Activated effector memory CD4-positive, alpha-beta T cell treated with anti-CD3 and anti-CD28 coated beads, Interleukin-2, amount 50 U/mL, for 16 hours (primary cell): ENCODE data around the gene PAF1.

Experiments
- DNase-seq: peaks from one replicate; pipeline ENCODE4 v3.0.0-alpha.2; 2020

Gene PAF1

DNA sequence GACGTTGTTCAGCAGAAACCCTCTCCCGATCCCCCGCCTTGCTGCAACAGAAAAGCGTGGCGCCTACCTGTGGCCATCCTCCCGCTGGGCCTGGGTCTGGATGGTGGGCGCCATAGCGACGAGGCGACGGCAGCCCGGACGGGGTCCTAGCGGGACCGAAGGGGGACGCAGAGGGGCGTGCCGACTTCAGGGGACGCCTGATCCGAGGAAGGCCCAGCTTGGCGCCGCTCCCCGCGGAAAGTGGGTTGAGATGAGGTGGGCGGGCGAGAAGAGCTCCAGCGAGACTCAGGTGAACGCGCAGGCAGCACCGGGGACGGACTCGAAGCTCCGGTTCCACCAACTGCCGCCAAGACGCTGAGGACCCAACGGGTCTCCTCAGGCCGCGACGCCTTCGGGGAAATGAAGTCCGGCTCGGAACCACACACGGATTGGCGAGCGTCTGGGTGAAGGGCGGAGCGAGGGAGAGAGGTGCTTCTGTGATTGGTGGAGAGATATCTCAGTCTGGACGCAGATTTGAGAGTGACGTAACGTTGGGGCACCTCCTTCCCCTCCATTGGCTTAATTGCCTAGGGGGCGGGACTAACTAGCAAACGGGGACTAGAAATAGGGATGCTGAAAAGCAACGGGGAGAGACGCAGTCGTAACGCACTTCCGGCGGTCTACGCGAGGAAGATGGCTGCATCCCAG, at the start of gene PAF1, which contains the start of gene MED29:
Gene PAF1, minus strand, starts transcription at position 356 of the 687 bp plus-strand sequence. Its CDS starts 242 bp downstream, at position 114.
Gene MED29, plus strand, starts transcription at position 628 of the 687 bp plus-strand sequence. Its CDS starts 45 bp downstream, at position 673.
- DNase-seq: peak; percentile 98

DNA sequence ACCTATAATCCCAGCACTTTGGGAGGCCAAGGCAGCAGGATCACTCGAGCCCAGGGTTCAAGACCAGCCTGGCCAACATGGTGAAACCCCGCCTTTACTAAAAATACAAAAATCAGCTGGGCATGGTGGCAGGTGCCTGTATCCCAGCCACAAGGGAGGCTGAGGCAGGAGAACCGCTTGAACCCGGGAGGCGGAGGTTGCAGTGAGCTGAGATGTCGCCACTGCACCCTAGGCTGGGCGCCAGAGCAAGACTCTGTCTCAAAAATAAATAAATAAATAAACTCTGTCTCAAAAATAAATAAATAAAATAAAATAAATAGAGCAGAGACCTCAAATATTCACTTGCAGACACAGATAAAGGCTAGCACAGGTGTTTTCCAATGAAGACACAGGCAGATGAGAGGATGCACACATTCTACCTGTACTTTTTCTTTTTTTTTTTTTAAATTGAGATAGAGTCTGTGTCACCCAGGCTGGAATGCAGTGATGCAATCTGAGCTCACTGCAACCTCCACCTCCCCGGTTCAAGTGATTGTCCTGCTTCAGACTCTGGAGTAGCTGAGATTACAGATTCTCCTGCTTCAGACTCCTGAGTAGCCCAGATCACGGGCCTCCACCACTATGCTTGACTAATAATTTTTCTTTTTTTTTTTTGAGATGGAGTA, 47.5 kb upstream of the PAF1 start:
- DNase-seq: no peak

GRCh38 chr19:39436350-39436716, 45.4 kb upstream of the PAF1 start:
- DNase-seq: no peak

DNA sequence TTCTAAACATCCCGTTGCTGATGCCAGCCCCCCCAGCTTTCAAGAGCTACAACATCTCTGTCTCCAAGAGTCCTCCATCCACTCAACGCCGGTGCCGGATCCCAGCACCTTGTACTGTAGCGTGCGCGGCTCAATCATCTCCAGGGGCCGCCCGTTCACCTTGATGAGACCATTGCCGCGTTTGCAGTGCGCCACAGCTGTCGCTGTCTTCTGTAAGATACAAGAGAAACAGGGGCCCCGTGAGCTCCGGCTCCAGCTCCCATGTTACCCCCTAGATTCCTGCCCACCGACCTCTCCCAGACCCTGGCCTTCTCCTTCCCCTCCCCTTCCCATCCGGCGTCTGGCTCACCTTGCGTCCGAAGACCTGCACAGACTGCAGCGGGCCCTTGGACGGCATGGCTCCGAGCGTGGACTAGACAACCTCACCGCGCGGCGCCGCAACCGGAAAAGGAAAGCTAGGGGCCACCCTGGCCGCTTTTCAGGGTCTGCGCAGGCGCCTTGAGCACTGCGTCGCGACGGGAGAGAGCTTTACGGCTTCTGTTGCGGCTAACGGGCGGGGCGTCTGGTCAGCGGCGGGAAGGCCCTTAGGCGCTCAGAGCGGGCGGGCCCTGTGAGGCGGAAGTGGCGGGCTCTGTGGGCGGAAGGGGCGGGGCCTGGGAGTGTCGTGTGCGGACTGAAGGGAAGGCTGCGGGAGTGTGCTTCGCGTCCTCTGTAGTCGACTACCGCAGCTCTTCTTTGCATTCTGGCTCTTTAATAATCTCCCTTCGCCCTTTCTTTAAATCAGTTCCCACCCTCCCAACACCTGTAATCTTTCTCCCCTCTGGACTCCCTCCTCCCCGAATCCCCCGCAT, 44.8 kb upstream of the PAF1 start, which contains the start of gene RPS16:
Gene RPS16, minus strand, starts transcription at position 451 of the 851 bp plus-strand sequence. Its CDS starts 54 bp downstream, at position 397.
- peak; percentile 100 for DNase-seq

DNA sequence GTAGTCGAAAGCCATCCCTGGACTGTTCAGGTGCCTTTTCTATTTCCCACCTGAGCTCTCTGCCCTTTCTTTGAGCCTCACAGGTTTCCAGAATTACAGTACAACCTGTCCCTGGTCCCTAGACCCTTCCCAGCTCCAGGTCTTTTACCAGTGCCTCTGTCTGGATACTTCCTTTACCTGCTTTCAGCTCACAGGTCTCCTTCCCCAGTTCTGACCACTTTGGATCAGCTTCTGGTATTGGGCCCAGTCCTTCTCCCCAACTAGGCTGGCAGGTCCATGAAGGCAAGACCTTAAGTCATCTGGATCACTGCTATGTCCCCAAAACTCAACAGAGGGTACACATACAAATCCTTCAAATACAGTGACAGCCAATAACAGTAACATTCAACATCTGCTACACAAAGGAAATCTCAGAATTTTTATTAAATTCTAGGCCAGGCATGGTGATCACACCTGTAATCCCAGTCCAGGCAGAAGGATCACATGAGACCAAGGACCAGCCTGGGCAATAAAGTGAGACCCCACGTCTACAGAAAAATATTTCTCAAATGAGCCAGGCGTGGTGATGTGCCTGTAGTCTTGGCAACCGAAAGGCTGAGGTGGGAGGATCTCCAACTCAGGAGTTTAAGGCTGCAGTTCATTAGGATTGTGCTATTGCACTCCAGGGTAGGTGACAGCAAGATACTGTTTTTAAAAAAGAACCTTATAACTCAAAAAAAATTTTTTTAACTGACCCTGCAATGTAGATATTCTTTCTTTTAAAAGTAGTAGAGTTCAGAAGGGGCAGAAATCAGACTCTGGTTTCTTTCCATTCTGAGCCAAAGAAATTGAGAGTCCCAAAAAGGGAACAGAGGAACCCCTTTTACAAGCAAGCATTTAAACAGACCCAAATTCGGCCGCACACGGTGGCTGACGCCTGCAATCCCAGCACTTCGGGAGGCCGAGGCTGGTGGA, 43.5 kb upstream of the PAF1 start:
- no peak for DNase-seq

DNA sequence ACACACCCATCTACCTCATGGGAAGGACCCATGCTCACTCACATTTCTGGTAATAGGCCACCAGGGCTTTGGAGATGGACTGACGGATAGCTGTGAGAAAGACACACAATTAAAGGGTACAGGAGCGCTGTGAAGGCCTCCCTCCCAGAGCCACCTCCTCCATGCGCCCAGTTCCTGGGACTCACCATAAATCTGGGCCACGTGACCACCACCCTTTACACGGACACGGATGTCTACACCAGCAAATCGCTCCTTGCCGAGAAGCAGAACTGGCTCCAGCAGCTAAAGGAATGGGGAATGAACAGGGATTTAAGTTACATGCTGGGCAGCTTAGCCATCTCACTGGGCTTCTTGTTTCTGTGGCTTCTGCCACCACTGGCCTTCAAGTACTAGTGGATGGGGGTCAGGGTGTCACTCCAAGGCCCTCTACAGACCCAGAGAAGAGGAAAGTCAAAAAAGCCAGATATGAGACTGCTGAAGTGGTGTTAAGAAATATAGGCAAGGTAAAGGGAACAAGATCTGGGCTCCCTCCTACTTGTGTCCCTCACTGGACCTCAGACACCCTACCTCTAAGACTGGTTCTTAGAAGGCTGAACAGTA, 42.7 kb upstream of the PAF1 start:
- no peak for DNase-seq

DNA sequence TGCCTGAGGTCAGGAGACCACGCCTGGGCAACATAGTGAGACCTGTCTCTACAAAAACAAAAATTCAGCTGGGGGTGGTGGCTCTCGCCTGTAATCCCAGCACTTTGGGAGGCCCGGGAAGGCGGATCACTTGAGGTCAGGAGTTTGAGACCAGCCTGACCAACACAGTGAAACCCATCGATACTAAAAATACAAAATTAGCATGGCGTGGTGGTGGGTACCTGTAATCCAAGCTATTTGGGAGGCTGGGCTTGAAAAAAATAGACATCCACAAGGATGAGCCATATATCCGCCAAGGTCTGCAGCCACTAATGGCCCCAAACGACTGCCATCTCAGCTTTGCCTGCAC, 41.7 kb upstream of the PAF1 start:
- DNase-seq: no peak

DNA sequence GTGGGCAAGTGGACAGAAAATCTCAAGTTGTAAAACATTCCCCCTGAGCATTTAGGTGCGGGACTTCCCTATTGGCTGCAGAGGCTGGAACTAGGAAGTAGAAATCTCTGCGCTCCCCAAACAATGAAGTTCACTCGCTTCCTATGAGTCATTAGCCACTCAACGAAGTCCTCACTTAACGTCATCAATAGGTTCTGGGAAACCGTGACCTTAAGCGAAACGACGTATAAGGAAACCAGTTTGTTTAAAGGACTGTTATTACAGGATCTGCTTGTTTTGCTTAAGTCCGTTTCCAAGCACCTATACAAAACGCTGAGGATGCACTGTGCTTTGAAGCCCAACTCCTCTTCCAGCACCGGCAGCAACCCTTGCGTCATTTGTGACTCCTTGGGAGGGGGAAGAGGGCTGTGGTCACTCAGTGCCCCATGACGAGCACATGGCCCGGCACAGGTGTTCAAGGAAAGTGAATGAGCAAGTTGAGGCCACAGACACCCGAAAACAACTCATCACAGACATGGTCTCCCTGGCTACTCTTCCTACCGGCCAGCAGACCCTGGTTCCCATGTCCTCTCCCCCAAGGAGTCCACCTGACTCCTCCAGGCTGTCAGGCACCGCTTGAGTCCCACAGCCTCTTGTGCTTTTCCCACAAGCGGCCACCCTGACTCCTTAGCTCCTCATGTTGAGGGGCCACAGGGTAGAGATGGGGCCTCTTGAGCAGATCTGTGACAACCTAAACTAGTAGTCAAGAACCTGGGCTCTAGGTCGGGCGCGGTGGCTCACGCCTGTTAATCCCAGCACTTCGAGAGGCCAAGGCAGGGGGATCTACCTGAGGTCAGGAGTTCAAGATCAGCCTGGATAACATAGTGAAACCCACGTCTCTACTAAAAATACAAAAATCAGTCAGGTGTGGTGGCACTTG, 40.0 kb upstream of the PAF1 start:
- peak; percentile 89 for DNase-seq

GRCh38 chr19:39428283-39429112, 37.6 kb upstream of the PAF1 start:
- DNase-seq: no peak

DNA sequence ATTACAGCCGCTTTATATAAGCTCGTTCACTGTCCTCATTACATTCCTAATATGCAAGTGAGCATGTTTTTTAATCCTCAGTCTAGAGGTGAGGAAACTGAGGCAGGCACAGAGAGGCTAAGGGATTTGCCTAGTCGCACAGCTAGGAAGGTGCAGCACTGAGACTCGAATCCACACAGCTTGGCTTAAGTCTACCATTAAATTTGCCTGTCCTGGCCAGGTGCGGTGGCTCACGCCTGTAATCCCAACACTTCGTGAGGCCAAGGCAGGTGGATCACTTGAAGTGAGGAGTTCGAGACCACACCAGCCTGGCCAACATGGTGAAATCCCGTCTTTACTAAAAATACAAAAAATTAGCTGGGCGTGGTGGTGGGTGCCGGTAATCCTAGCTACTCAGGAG, 36.8 kb upstream of the PAF1 start:
- DNase-seq: no peak

DNA sequence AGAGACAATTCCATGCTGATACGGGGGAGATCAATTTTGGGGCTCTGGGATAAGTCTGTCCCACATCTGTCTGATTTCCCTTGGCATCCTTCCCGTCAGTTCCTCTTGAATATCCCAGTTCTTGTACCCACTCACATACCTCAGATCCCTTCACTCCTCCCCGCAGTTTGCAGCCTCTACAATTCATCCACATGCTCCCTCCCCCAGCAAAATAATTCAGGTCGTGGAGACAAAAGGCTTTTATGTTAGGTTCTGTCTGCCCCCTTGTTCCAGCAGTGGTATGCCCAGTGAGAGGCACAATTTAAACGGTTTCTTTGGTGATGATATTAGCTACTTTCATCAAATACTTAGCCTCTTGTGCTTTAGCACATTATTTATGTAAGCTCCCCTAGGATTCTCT, 35.3 kb upstream of the PAF1 start:
- DNase-seq: no peak

GRCh38 chr19:39425744-39426143, 34.8 kb upstream of the PAF1 start:
- DNase-seq: no peak

DNA sequence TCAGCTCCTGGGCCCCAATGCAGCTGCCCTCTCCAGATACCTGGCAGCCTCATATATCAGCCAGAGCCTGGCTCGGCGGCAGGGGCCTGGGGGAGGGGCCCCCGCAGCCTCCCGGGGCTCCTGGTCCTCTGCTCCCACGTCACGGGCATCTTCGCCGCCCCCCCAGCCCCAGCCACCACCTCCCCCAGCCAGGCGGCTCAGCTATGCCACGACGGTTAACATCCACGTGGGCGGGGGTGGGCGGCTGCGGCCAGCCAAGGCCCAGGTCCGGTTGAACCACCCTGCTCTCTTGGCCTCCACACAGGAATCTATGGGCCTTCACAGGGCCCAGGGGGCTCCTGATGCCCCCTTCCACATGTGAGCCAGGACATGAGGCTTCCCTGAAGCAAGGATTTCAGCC, 34.0 kb upstream of the PAF1 start:
- DNase-seq: no peak

DNA sequence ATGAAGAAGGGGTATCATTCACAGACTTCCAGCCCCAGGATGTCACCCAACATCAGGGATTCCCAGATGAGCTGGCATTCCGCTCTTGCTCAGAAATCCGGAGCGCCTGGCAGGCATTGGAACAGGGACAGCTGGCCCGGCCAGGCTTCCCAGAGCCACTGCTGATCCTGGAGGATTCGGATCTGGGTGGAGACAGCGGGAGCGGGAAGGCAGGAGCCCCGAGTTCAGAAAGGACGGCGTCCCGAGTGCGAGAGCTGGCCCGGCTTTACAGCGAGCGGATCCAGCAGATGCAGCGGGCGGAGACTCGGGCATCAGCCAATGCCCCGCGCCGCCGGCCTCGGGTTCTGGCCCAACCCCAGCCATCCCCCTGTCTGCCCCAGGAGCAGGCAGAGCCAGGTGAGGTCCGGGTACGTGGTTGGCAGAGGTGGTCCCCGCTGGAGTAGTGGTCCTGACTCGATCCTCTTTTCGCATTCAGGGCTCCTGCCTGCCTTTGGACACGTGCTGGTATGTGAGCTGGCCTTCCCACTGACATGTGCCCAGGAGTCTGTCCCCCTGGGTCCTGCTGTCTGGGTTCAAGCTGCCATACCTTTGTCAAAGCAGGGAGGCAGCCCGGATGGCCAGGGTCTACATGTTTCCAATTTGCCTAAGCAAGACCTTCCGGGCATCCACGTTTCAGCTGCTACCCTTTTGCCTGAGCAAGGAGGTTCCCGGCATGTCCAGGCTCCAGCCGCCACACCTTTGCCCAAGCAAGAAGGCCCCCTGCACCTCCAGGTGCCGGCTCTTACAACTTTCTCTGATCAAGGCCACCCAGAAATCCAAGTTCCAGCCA, 32.6 kb upstream of the PAF1 start:
- no peak for DNase-seq

GRCh38 chr19:39422020-39422419, 31.1 kb upstream of the PAF1 start:
- no peak for DNase-seq

GRCh38 chr19:39420769-39421168, 29.9 kb upstream of the PAF1 start:
- no peak for DNase-seq

DNA sequence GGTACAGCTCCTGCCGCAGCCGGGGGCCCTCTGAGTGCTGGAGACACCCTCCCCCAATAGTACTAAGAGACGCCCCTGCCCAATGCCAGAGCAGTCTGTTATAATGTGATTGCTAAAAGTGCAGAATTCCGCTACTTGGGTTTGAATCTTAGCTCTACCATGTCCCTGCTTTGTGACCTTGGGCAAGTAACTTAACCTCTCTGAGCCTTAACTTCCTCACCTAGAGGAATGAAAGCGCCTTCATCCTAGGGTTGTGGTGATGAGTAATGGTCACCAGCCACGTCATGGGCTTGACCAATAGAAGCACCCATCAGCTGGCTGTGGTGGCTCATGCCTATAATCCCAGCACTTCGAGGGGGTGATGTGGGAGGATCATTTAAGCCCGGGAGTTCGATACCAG, 28.1 kb upstream of the PAF1 start:
- DNase-seq: no peak

GRCh38 chr19:39417463-39418181, 26.7 kb upstream of the PAF1 start:
- DNase-seq: peak; percentile 61
